ENCODE data around the gene ASB9. TPM values are rescaled to one million over a fixed set of nuclear protein-coding genes. Genes with fewer than 3 reads are reported as not detected.

The ASB9 gene
- total RNA-seq, 1 experiment from 2014 or later = 0.68 TPM

- no peak overlapping the region for H3K27ac Mint-ChIP-seq (ENCODE audit: low read depth, unreplicated experiment)
- no TSS peak for BruUV-seq (replicated peaks)
These were observed 34.9 kb downstream of the ASB9 start for GRCh38 chrX:15235001-15235400.

GRCh38 chrX:15233416-15234015, 36.4 kb downstream of the ASB9 start:
- Mint-ChIP-seq H3K4me1 (ENCODE audit: insufficient read depth, unreplicated experiment) (no peaks in the 10 kb centered on the region), H3K27ac (ENCODE audit: low read depth, unreplicated experiment) (no peak overlapping the region), H3K27me3 (ENCODE audit: insufficient read depth, unreplicated experiment) (peaks cover 46% of the 10 kb centered on the region), H3K9me3 (ENCODE audit: unreplicated experiment) (no peaks in the 10 kb centered on the region), H3K36me3 (ENCODE audit: insufficient read depth, unreplicated experiment) (no peaks in the 10 kb centered on the region), H3K4me3 (ENCODE audit: unreplicated experiment) (no peak overlapping the region)
- CTCF ChIA-PET = interaction anchor here (0.5 to 1.7 kb wide), 7 partner anchors 9 to 1191 kb away, joined by 3 to 9 read pairs (median 5); no protein-coding TSS in a partner anchor
- intact Hi-C loops (cut with micrococcal nuclease) = no loop called here
- BruUV-seq (replicated peaks) = no TSS peak
- POLR2A ChIA-PET = interaction anchor here (0.6 kb wide), 1 partner anchor 33 kb away, joined by 3 read pairs; no protein-coding TSS in a partner anchor
- no peak for DNase-seq (ENCODE audit: unreplicated experiment)
- TF ChIP-seq CTCF (IDR thresholded peaks at IDR 0.05; ENCODE audit: unreplicated experiment) = no peak

More at GRCh38 chrX:15235001-15235400, 34.9 kb downstream of the ASB9 start:
- Mint-ChIP-seq H3K4me1 (ENCODE audit: insufficient read depth, unreplicated experiment) (no peaks in the 10 kb centered on the region), H3K9me3 (ENCODE audit: unreplicated experiment) (no peaks in the 10 kb centered on the region), H3K4me3 (ENCODE audit: unreplicated experiment) (no peak overlapping the region), H3K36me3 (ENCODE audit: insufficient read depth, unreplicated experiment) (no peaks in the 10 kb centered on the region), H3K27me3 (ENCODE audit: insufficient read depth, unreplicated experiment) (peaks cover 37% of the 10 kb centered on the region)
- CTCF ChIA-PET = interaction anchor here (0.8 kb wide), 1 partner anchor 15 kb away, joined by 3 read pairs; no protein-coding TSS in a partner anchor
- POLR2A ChIA-PET = no interaction called here
- intact Hi-C loops (cut with micrococcal nuclease) = no loop called here
- TF ChIP-seq CTCF (IDR thresholded peaks at IDR 0.05; ENCODE audit: unreplicated experiment) = no peak
- DNase-seq (ENCODE audit: unreplicated experiment) = no peak

- CTCF ChIA-PET = no interaction called here
- H3K9me3 Mint-ChIP-seq (ENCODE audit: unreplicated experiment) = no peaks in the 10 kb centered on the region
These were observed 45.1 kb downstream of the ASB9 start for GRCh38 chrX:15224747-15225146.

GRCh38 chrX:15221321-15221720, 48.6 kb downstream of the ASB9 start:
- TF ChIP-seq CTCF (IDR thresholded peaks at IDR 0.05; ENCODE audit: unreplicated experiment) = no peak

More at GRCh38 chrX:15224747-15225146, 45.1 kb downstream of the ASB9 start:
- Mint-ChIP-seq H3K4me1 (ENCODE audit: insufficient read depth, unreplicated experiment) (no peaks in the 10 kb centered on the region), H3K4me3 (ENCODE audit: unreplicated experiment) (no peak overlapping the region), H3K27ac (ENCODE audit: low read depth, unreplicated experiment) (no peak overlapping the region), H3K36me3 (ENCODE audit: insufficient read depth, unreplicated experiment) (no peaks in the 10 kb centered on the region), H3K27me3 (ENCODE audit: insufficient read depth, unreplicated experiment) (peaks cover 78% of the 10 kb centered on the region)
- no peak for DNase-seq (ENCODE audit: unreplicated experiment)
- no TSS peak for BruUV-seq (replicated peaks)
- POLR2A ChIA-PET = no interaction called here
- TF ChIP-seq CTCF (IDR thresholded peaks at IDR 0.05; ENCODE audit: unreplicated experiment) = no peak
- intact Hi-C loops (cut with micrococcal nuclease) = no loop called here

More at GRCh38 chrX:15221321-15221720, 48.6 kb downstream of the ASB9 start:
- ChIA-PET CTCF (no interaction called here), POLR2A (no interaction called here)
- Mint-ChIP-seq H3K4me3 (ENCODE audit: unreplicated experiment) (no peak overlapping the region), H3K36me3 (ENCODE audit: insufficient read depth, unreplicated experiment) (no peaks in the 10 kb centered on the region), H3K27ac (ENCODE audit: low read depth, unreplicated experiment) (no peak overlapping the region), H3K27me3 (ENCODE audit: insufficient read depth, unreplicated experiment) (peaks cover 70% of the 10 kb centered on the region), H3K9me3 (ENCODE audit: unreplicated experiment) (no peaks in the 10 kb centered on the region), H3K4me1 (ENCODE audit: insufficient read depth, unreplicated experiment) (no peaks in the 10 kb centered on the region)
- BruUV-seq (replicated peaks) = no TSS peak
- DNase-seq (ENCODE audit: unreplicated experiment) = no peak
- intact Hi-C loops (cut with micrococcal nuclease) = no loop called here

All from MCF 10A (cell line).